OCI-LY1 (cell line): ENCODE measurements around the gene MIEN1.

Experiments
- EZH2 ChIP-seq: fragments of 200-600 bp; sonication (generic), shearing (Covaris generic); IDR thresholded peaks from 2 replicates; pipeline ENCODE4 v1.8.0; 2017; ENCODE audit warnings: borderline replicate concordance, mixed run types, mild to moderate bottlenecking, antibody characterized with exemption, low read length, moderate library complexity, mixed read lengths
- TF ChIP-seq, protein P1 (sequence below): fragments of 200-600 bp; sonication (generic), shearing (Covaris generic); IDR thresholded peaks from 2 replicates; pipeline ENCODE4 v1.5.1; 2017; ENCODE audit warnings: mild to moderate bottlenecking, antibody characterized with exemption, low read length, moderate library complexity, mixed read lengths

DNA sequence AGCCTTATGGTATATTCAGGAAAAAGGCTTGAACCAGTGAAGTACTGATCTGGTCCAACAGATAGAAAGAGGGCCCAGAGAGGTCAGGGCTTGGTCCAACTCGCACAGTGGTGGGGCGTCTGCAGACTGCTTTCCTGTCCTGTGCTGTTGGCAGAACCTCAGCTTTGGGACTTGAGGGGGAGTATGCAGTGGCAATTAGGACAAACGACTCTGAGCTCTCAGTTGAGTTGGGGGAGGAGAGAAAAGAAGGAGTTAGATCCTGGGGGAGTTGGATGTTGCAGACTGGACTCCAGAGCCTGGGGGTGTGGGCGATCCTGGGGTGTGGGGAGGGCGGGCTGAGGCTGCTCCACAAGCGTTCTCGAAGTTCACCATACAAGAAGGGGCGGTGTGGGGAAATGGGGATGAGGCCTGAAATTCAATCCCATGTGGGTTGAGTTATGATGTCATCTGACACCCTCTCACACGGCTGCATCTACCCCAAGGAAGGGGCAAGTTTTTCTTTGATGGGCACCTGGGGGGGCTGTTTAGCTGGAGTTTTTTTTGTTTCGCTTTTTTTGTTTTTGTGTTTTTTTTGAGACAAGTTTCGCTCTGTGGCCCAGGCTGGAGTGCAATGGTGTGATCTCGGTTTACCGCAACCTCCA is 22.0 kb upstream of the MIEN1 start:
- TF ChIP-seq, protein P1, sequence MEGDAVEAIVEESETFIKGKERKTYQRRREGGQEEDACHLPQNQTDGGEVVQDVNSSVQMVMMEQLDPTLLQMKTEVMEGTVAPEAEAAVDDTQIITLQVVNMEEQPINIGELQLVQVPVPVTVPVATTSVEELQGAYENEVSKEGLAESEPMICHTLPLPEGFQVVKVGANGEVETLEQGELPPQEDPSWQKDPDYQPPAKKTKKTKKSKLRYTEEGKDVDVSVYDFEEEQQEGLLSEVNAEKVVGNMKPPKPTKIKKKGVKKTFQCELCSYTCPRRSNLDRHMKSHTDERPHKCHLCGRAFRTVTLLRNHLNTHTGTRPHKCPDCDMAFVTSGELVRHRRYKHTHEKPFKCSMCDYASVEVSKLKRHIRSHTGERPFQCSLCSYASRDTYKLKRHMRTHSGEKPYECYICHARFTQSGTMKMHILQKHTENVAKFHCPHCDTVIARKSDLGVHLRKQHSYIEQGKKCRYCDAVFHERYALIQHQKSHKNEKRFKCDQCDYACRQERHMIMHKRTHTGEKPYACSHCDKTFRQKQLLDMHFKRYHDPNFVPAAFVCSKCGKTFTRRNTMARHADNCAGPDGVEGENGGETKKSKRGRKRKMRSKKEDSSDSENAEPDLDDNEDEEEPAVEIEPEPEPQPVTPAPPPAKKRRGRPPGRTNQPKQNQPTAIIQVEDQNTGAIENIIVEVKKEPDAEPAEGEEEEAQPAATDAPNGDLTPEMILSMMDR = no peak
- TF ChIP-seq EZH2 = no peak
